Fibroblast of skin of left quadriceps (primary cell): ENCODE measurements around the gene ANXA2R.

Source experiments
- DNase-seq, 2 experiments: peaks; one replicate each; pipeline ENCODE4 v3.0.0-alpha.2; 2013; ENCODE audit warnings: low read depth in 2 of 2

ANXA2R gene

GRCh38 chr5:43000111-43000840 lies 39.8 kb downstream of the ANXA2R start:
- DNase-seq, result no peak

- no peak for DNase-seq
Observed at GRCh38 chr5:42995360-42995751, 44.8 kb downstream of the ANXA2R start.

- peak; percentile 79 to 83 for DNase-seq
Observed at GRCh38 chr5:42994555-42995359, 45.4 kb downstream of the ANXA2R start.

GRCh38 chr5:42994246-42994554 lies 45.9 kb downstream of the ANXA2R start:
- DNase-seq, result no peak

GRCh38 chr5:42993516-42994245 lies 46.4 kb downstream of the ANXA2R start:
- DNase-seq, result peak in 1 of 2 experiments; percentile 68

- DNase-seq, result no peak
Observed at GRCh38 chr5:42992088-42992879, 47.8 kb downstream of the ANXA2R start.

GRCh38 chr5:42991404-42992087 lies 48.6 kb downstream of the ANXA2R start:
- no peak for DNase-seq

GRCh38 chr5:42990892-42991291 lies 49.2 kb downstream of the ANXA2R start:
- DNase-seq, result no peak
